Prostate gland (tissue), 2 donors: ENCODE measurements around the gene SEC24D.
"Not testable (repeated sequence)": the region's sequence is repeated elsewhere in the genome, so short reads cannot be mapped to it uniquely, and the experiment has no call there.

ENCODE experiments used
- CTCF ChIP-seq, 4 experiments: fragments of 200-600 bp in 2 of 4; fragments of 450-650 bp in 2 of 4; sonication (generic) in 2 of 4; IDR thresholded peaks; 1 replicate in 3 of 4; 2 replicates in 1 of 4; pipeline ENCODE4 v1.5.1; 2016 to 2019; ENCODE audit warnings: antibody characterized with exemption in 4 of 4, mild to moderate bottlenecking in 2 of 4, moderate library complexity in 2 of 4
- POLR2A ChIP-seq: fragments of 450-650 bp; IDR thresholded peaks from one replicate; pipeline ENCODE4 v1.6.1; 2016; ENCODE audit warnings: antibody characterized with exemption, mild to moderate bottlenecking
- POLR2AphosphoS5 ChIP-seq: sonication (generic); formaldehyde crosslinking; IDR thresholded peaks from one replicate; pipeline ENCODE4 v1.6.1; 2017; ENCODE audit warnings: antibody characterized with exemption

- not testable (repeated sequence) for TF ChIP-seq CTCF (IDR thresholded peaks at IDR 0.05); POLR2AphosphoS5; POLR2A
Measured at GRCh38 chr4:118791690-118792446, 44.1 kb downstream of the SEC24D start.
